Activated naive CD8-positive, alpha-beta T cell treated with anti-CD3 and anti-CD28 coated beads, Interleukin-2, amount 10 ng/mL, durations not matched to agents 7 days and 5 days (primary cell): ENCODE data around the gene SMARCAL1. TPM values are rescaled to one million over a fixed set of nuclear protein-coding genes. Genes with fewer than 3 reads are reported as not detected.

Experiments used
- total RNA-seq, 2 experiments: library from RNA; stranded (reverse); gene quantifications; one replicate each; pipeline ENCODE4 v1.2.3, GENCODE V29; 2021

SMARCAL1 gene
- total RNA-seq, 2 experiments from 2014 or later: 24.5 to 25.7 TPM

Other genes with a start within 250 kb of the SMARCAL1 start
- gene MARCHF4, start 40.0 kb upstream of the SMARCAL1 start, total RNA-seq: not detected
- gene RPL37A, start 86.4 kb downstream of the SMARCAL1 start, total RNA-seq: 1,000 to 10,000 TPM; 2,315 to 2,375 TPM
- gene IGFBP2, start 220.9 kb downstream of the SMARCAL1 start, total RNA-seq: 100 to 1,000 TPM in 1 of 2 experiments, 10 to 100 TPM in 1; 97.3 to 115 TPM